ENCODE data around the gene CDK13. TPM values are rescaled to one million over a fixed set of nuclear protein-coding genes. Genes with fewer than 3 reads are reported as not detected.

CDK13 gene
- total RNA-seq, 1 experiment from 2014 or later: 45.9 TPM

DNA sequence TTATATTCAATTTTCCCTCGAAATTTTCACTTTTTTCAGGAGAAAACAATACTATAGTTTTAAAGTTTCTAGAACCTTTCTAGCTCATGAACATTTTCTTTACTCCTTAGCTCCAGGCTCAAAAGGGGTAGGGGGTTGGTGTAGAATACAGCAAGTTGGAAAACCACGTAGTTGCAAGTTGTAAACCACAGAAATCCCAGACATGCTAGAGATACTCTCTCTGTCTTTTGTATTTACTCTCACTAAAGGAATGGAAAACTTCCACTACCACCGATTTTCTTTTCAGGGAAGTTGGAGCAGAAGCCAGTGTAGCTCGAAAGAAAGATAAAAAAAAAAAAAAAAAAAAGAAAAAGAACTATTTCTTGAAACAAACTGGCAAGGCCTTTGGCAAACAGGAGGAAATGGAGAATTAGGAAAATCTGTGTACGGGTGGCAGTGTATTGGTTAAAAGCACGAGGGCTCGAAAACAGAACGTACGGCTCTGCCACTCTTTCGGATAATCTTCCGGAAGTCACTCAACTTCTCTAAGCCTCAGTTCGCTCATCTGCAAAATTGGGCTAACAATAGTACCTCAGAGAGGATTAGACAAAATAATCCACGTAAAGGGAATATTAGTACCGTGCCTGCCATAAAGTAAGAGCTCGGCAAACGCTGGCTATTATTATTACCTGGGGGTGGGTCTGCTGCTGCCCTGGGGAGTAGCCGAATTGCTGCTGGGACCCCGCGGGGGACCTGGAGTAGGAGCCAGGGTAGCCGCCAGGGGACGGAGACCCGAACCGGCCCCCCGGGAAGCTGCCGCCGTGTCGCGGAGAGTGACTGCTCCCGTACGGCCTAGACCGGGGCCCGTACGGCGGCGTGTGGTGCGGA, 183.7 kb downstream of the CDK13 start:
- H3K4me3 Mint-ChIP-seq (ENCODE audit: unreplicated experiment): peak overlapping the region; percentile 92
- DNase-seq: no peak
- no peaks in the 10 kb centered on the region for H3K9me3 ChIP-seq
- no peaks in the 10 kb centered on the region for H3K36me3 ChIP-seq (ENCODE audit: control insufficient read depth, insufficient read depth, low read length)
- POLR2A ChIA-PET: interaction anchor here (1.6 kb wide), 1 partner anchor 184 kb away, joined by 4 read pairs; the partner anchor contains the start of gene CDK13
- intact Hi-C loops (cut with micrococcal nuclease; ENCODE audit: unreplicated experiment): loop anchor here (2.0 kb wide), 1 partner anchor 185 kb away; no protein-coding TSS in a partner anchor
- no peaks in the 10 kb centered on the region for H3K27me3 Mint-ChIP-seq (ENCODE audit: insufficient read depth, unreplicated experiment)
- H3K27me3 ChIP-seq (replicated peaks; ENCODE audit: control insufficient read depth, insufficient read depth, low read length): no peaks in the 10 kb centered on the region
- CTCF ChIA-PET: interaction anchor here (0.6 to 1.9 kb wide), 2 partner anchors 61 to 238 kb away, joined by 3 to 4 read pairs; no protein-coding TSS in a partner anchor
- no peaks in the 10 kb centered on the region for H3K9me3 Mint-ChIP-seq (ENCODE audit: unreplicated experiment)
- H3K27ac Mint-ChIP-seq (ENCODE audit: unreplicated experiment): peak overlapping the region; percentile 92
- H3K4me1 Mint-ChIP-seq (ENCODE audit: low read depth, unreplicated experiment): no peaks in the 10 kb centered on the region
- BruUV-seq (replicated peaks): TSS peak; percentile 65
- H3K4me3 ChIP-seq (ENCODE audit: low read depth, low read length): peak overlapping the region; percentile 89
- peaks cover 9% of the 10 kb centered on the region for H3K4me1 ChIP-seq
- TF ChIP-seq, protein P1, sequence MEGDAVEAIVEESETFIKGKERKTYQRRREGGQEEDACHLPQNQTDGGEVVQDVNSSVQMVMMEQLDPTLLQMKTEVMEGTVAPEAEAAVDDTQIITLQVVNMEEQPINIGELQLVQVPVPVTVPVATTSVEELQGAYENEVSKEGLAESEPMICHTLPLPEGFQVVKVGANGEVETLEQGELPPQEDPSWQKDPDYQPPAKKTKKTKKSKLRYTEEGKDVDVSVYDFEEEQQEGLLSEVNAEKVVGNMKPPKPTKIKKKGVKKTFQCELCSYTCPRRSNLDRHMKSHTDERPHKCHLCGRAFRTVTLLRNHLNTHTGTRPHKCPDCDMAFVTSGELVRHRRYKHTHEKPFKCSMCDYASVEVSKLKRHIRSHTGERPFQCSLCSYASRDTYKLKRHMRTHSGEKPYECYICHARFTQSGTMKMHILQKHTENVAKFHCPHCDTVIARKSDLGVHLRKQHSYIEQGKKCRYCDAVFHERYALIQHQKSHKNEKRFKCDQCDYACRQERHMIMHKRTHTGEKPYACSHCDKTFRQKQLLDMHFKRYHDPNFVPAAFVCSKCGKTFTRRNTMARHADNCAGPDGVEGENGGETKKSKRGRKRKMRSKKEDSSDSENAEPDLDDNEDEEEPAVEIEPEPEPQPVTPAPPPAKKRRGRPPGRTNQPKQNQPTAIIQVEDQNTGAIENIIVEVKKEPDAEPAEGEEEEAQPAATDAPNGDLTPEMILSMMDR (IDR thresholded peaks at IDR 0.05; ENCODE audit: insufficient read depth in 1 of 2, low read depth in 1 of 2, low read length in 1 of 2, severe bottlenecking in 1 of 2, unreplicated experiment in 1 of 2): no peak
- peaks cover 5% of the 10 kb centered on the region for H3K36me3 Mint-ChIP-seq (ENCODE audit: insufficient read depth, unreplicated experiment)

DNA sequence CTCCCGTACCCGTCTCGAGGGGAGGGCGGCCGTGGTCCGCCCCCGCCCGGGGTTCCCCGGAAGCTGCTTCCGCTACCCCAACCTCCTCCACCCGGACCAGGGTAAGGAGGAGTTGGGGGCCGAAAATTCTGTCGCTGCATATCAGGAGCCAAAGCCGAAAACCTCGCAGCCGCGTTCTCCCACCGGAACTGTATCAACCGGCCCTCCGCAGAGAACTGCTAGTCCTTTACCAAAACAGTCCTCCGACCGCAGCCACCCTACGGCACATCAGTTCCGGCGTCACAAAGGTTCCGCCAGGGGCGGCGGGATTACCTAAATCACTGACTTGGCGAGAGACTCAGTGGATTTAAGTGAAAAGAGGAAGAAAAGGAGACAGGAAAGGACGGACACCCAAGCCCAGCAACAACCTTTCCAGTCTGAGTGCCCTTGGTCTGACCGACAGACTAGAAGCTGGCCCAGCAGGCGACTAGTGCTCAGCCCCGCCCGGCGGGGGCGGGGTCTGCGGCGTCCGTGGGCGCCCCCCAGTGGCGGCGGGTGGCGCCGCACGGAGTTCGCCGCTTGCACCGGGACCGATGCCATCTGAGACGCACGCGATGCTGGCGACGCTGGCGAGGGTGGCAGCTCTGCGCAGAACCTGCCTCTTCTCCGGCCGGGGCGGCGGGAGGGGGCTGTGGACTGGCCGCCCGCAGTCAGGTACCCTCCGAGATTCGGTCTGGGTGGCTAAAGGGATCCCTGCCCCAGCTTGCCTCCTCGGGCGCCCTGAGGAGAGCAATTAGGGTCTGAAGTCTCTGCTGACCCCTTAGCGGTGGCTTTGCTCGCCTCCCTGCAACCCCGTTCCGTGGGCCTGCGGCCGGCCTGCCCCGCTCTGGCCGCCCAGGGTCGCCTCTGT, 184.6 kb downstream of the CDK13 start, which contains the start of the genes MPLKIP and SUGCT:
TSS of gene MPLKIP (minus strand) at position 195 of the 889 bp plus-strand sequence. CDS start at position 140, 55 bp downstream.
TSS of gene SUGCT (plus strand) at position 578 of the 889 bp plus-strand sequence.
- POLR2A ChIA-PET: no interaction called here
- no peaks in the 10 kb centered on the region for H3K27me3 ChIP-seq (replicated peaks; ENCODE audit: control insufficient read depth, insufficient read depth, low read length)
- Mint-ChIP-seq H3K36me3 (ENCODE audit: insufficient read depth, unreplicated experiment) (peaks cover 5% of the 10 kb centered on the region), H3K9me3 (ENCODE audit: unreplicated experiment) (no peaks in the 10 kb centered on the region), H3K27ac (ENCODE audit: unreplicated experiment) (peak within 1 kb of the TSS; percentile 92), H3K4me3 (ENCODE audit: unreplicated experiment) (peak within 1 kb of the TSS; percentile 92), H3K27me3 (ENCODE audit: insufficient read depth, unreplicated experiment) (no peaks in the 10 kb centered on the region), H3K4me1 (ENCODE audit: low read depth, unreplicated experiment) (no peaks in the 10 kb centered on the region)
- TF ChIP-seq, protein P1 (IDR thresholded peaks at IDR 0.05; ENCODE audit: insufficient read depth in 1 of 2, low read depth in 1 of 2, low read length in 1 of 2, severe bottlenecking in 1 of 2, unreplicated experiment in 1 of 2): peak; percentile 62 to 97
- H3K36me3 ChIP-seq (ENCODE audit: control insufficient read depth, insufficient read depth, low read length): no peaks in the 10 kb centered on the region
- CTCF ChIA-PET: interaction anchor here (0.6 to 1.9 kb wide), 2 partner anchors 82 to 238 kb away, joined by 3 to 4 read pairs; no protein-coding TSS in a partner anchor
- peak within 1 kb of the TSS; percentile 89 for H3K4me3 ChIP-seq (ENCODE audit: low read depth, low read length)
- intact Hi-C loops (cut with micrococcal nuclease; ENCODE audit: unreplicated experiment): loop anchor here (1.0 to 2.0 kb wide), 2 partner anchors 186 to 238 kb away; no protein-coding TSS in a partner anchor
- H3K9me3 ChIP-seq: no peaks in the 10 kb centered on the region
- peaks cover 9% of the 10 kb centered on the region for H3K4me1 ChIP-seq
- DNase-seq: peak; percentile 85 to 88
- BruUV-seq (replicated peaks): no TSS peak

DNA sequence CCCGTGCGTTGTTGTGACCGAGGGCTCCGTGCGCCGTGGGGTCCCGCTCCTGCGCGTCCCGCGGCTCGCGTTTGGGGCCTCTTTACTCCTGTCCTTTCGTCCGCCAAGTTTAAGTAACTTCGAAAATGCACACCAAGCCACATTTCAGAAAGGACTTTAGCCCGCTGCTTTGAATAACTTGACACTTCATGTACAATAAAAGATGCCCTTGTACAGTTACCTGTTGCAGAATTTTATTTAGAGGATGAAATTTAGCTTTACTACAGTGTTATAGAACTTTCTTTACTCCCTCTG, 185.2 kb downstream of the CDK13 start:
- no peaks in the 10 kb centered on the region for H3K9me3 Mint-ChIP-seq (ENCODE audit: unreplicated experiment)
- no peaks in the 10 kb centered on the region for H3K36me3 ChIP-seq (ENCODE audit: control insufficient read depth, insufficient read depth, low read length)
- intact Hi-C loops (cut with micrococcal nuclease; ENCODE audit: unreplicated experiment): loop anchor here (1.0 to 2.0 kb wide), 2 partner anchors 186 to 239 kb away; no protein-coding TSS in a partner anchor
- H3K4me3 ChIP-seq (ENCODE audit: low read depth, low read length): peak overlapping the region; percentile 89
- no peak for DNase-seq
- no peaks in the 10 kb centered on the region for H3K27me3 Mint-ChIP-seq (ENCODE audit: insufficient read depth, unreplicated experiment)
- H3K4me1 Mint-ChIP-seq (ENCODE audit: low read depth, unreplicated experiment): no peaks in the 10 kb centered on the region
- no TSS peak for BruUV-seq (replicated peaks)
- peaks cover 9% of the 10 kb centered on the region for H3K4me1 ChIP-seq
- H3K36me3 Mint-ChIP-seq (ENCODE audit: insufficient read depth, unreplicated experiment): peaks cover 5% of the 10 kb centered on the region
- peak overlapping the region; percentile 92 for H3K4me3 Mint-ChIP-seq (ENCODE audit: unreplicated experiment)
- ChIA-PET CTCF (interaction anchor here (0.6 to 0.7 kb wide), 2 partner anchors 8 to 82 kb away, joined by 3 read pairs; no protein-coding TSS in a partner anchor), POLR2A (no interaction called here)
- no peaks in the 10 kb centered on the region for H3K9me3 ChIP-seq
- H3K27ac Mint-ChIP-seq (ENCODE audit: unreplicated experiment): peak overlapping the region; percentile 92
- TF ChIP-seq, protein P1 (IDR thresholded peaks at IDR 0.05; ENCODE audit: insufficient read depth in 1 of 2, low read depth in 1 of 2, low read length in 1 of 2, severe bottlenecking in 1 of 2, unreplicated experiment in 1 of 2): no peak
- H3K27me3 ChIP-seq (replicated peaks; ENCODE audit: control insufficient read depth, insufficient read depth, low read length): no peaks in the 10 kb centered on the region
